ENCODE results near the gene NPAS2.

GRCh38 chr2:100980046-100980445, 160.1 kb downstream of the NPAS2 start:
- TF ChIP-seq CTCF (conservative IDR thresholded peaks at IDR 0.05) (no peak), ZFX (IDR thresholded peaks at IDR 0.05) (no peak)

All from C4-2B (cell line).